ENCODE results near the gene MMD.
"Not testable (repeated sequence)": the region's sequence is repeated elsewhere in the genome, so short reads cannot be mapped to it uniquely, and the experiment has no call there.

Gene MMD

DNA sequence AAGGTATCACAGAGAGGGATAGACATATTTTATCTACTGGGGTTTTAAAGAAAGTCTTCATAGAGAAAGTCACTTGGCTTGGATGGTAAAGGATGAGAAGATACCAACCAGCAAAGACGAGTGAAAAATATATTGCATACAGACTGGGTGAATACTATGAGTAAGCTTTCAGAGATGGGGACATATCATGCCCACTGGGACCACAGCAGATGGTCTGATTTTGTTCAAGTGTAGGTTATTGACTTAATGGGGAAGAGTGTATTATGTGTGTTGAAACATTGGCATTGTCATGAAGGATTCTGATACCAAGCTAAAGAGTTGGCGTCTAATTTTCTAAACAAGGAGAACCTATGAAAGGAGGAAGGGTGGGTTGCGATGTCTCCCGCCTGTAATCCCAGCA lies 13.8 kb upstream of the MMD start:
- TF ChIP-seq, protein P1, sequence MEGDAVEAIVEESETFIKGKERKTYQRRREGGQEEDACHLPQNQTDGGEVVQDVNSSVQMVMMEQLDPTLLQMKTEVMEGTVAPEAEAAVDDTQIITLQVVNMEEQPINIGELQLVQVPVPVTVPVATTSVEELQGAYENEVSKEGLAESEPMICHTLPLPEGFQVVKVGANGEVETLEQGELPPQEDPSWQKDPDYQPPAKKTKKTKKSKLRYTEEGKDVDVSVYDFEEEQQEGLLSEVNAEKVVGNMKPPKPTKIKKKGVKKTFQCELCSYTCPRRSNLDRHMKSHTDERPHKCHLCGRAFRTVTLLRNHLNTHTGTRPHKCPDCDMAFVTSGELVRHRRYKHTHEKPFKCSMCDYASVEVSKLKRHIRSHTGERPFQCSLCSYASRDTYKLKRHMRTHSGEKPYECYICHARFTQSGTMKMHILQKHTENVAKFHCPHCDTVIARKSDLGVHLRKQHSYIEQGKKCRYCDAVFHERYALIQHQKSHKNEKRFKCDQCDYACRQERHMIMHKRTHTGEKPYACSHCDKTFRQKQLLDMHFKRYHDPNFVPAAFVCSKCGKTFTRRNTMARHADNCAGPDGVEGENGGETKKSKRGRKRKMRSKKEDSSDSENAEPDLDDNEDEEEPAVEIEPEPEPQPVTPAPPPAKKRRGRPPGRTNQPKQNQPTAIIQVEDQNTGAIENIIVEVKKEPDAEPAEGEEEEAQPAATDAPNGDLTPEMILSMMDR (IDR thresholded peaks at IDR 0.05) = no peak
- no peaks in the 10 kb centered on the region for H3K27me3 ChIP-seq
- intact Hi-C loops (cut with DNase I; ENCODE audit: low total_unique reads) = no loop called here
- H3K4me1 ChIP-seq = peaks cover 0 to 6% (median 0%) of the 10 kb centered on the region in 4 donors
- no peaks in the 10 kb centered on the region for H3K36me3 ChIP-seq
- H3K27ac ChIP-seq = no peak overlapping the region
- DNase-seq = no peak
- no peaks in the 10 kb centered on the region for H3K9me3 ChIP-seq
- H3K4me3 ChIP-seq = no peak overlapping the region

DNA sequence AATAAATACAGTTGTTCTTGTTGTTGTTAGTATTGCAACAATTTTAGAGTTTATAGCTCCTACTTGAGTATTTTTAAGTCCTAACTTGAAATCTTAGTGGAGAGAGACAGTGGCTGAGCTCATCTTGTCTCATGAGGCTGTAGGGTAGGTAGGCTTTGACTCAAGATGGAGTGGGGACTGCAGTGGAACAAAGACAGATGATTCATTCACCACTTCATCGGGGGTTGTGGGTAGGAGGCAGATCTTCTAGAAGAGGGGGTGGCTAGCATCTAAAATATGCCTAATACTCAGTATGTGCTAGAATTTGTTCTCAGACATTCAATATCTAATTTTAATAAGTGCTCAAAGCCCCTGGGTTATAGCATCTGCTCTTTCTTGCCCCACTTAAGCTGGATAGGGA lies 13.1 kb upstream of the MMD start:
- Histone ChIP-seq H3K27ac (no peak overlapping the region), H3K9me3 (no peaks in the 10 kb centered on the region), H3K4me1 (peaks cover 0 to 6% (median 0%) of the 10 kb centered on the region in 4 donors), H3K36me3 (no peaks in the 10 kb centered on the region), H3K27me3 (no peaks in the 10 kb centered on the region), H3K4me3 (no peak overlapping the region)
- TF ChIP-seq, protein P1 (IDR thresholded peaks at IDR 0.05) = no peak
- no peak for DNase-seq
- intact Hi-C loops (cut with DNase I; ENCODE audit: low total_unique reads) = no loop called here

DNA sequence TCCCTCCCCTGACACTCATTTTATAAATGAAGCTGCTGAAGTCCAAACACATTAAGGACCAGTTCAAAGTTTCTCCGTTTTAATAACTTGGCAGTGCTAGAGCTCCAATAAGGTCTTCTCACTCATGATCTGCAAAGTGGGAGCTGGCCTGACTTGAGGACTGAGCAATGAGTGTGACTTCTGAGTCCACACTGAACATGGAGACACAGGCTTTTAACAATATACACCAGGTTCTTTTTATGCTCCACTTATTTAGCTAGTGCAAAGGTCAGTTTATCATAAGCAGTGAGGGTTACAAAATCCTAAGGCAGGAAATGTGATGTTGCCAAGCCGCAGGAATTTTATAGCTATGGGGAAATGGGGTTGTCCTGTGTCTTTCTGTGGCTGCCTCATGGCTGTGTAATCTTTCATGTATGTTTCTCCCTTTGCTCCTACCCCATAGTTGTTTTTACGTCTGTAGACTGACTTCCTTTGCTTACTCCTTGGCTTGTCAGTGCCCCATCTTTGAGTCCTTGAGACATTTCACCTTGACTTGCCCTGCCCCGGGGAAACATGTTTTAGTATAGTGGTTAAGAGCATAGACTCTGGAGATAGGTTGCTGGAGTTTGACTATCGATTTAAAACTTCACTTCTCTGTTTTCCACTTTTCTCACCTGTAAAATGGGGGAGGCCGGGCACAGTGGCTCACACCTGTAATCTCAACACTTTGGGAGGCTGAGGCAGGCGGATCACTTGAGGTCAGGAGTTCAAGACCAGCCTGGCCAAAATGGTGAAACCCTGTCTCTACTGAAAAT lies 12.2 kb upstream of the MMD start:
- Histone ChIP-seq H3K4me3 (no peak overlapping the region), H3K27me3 (no peaks in the 10 kb centered on the region), H3K4me1 (peaks cover 0 to 6% (median 0%) of the 10 kb centered on the region in 4 donors), H3K9me3 (no peaks in the 10 kb centered on the region), H3K27ac (no peak overlapping the region), H3K36me3 (no peaks in the 10 kb centered on the region)
- intact Hi-C loops (cut with DNase I; ENCODE audit: low total_unique reads) = no loop called here
- TF ChIP-seq, protein P1 (IDR thresholded peaks at IDR 0.05) = no peak
- peak in 1 of 2 donors; percentile 34 for DNase-seq

DNA sequence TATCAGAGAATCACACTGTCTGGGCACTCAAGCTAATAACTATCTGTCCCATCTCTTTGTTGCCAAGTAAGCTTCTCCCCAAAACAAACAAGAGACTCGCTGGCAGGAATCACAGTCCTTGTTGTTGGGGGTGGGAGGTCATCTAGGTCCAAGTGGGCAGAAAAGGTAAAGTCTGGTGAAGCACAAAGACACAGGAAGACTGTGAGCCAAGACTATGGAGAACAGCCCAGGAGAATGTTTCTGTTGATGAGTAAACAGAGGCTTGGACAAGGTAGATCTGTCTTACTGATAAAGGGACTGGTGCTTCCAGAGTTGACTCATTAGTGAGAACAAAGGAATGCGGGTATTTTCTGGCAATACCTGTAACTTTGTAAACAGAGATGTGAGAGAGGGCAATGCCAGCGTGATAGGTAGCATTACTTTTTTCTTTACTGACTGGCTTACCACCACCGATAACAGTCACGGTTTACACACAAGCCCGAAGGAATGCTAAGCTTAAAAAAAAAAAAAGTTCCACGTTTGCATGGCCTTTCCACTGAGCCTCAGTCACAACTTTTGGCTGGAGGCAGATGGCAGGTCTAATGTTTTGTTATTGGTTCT lies 11.5 kb upstream of the MMD start:
- H3K4me3 ChIP-seq = no peak overlapping the region
- intact Hi-C loops (cut with DNase I; ENCODE audit: low total_unique reads) = no loop called here
- H3K27ac ChIP-seq = no peak overlapping the region
- peaks cover 0 to 6% (median 0%) of the 10 kb centered on the region in 4 donors for H3K4me1 ChIP-seq
- H3K27me3 ChIP-seq = peaks cover 0 to 3% of the 10 kb centered on the region in 2 donors
- H3K36me3 ChIP-seq = no peaks in the 10 kb centered on the region
- H3K9me3 ChIP-seq = no peaks in the 10 kb centered on the region
- DNase-seq = no peak
- TF ChIP-seq, protein P1 (IDR thresholded peaks at IDR 0.05) = no peak

DNA sequence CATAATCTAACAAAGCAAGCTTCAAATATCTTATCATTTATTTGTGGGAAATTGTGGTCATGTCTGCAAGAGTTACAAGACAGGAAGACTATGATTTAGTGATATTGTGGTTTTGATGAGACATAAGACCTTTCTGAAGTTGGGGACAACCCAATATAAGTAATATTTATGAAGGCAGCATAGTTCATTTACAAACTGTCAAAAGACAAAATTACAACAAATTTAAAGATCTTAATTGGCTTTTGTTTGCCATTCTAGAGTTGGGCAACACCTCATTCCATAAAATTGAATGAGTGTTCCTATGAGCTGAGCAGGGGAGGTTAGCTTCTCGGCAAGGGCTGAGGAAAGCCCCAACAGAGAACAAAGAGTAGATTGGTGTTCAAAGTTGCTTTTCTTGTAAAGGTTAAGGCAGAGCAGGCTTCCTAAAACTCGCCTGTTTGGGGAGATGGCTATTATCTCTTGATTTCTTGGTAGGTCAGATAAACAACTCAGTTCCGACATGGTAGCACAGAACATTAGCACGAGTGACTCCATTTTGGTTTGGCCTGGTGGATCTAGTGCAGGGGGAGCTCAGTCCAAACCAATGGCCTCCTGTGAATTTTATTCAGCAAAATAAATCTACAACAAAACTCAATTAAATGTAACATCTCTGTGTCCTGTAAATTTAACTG lies 10.9 kb upstream of the MMD start:
- peaks cover 0 to 7% of the 10 kb centered on the region in 2 donors for H3K27me3 ChIP-seq
- H3K4me1 ChIP-seq = peaks cover 0 to 6% (median 0%) of the 10 kb centered on the region in 4 donors
- DNase-seq = no peak
- no peaks in the 10 kb centered on the region for H3K9me3 ChIP-seq
- H3K4me3 ChIP-seq = no peak overlapping the region
- no peak overlapping the region for H3K27ac ChIP-seq
- TF ChIP-seq, protein P1 (IDR thresholded peaks at IDR 0.05) = no peak
- intact Hi-C loops (cut with DNase I; ENCODE audit: low total_unique reads) = no loop called here
- no peaks in the 10 kb centered on the region for H3K36me3 ChIP-seq

DNA sequence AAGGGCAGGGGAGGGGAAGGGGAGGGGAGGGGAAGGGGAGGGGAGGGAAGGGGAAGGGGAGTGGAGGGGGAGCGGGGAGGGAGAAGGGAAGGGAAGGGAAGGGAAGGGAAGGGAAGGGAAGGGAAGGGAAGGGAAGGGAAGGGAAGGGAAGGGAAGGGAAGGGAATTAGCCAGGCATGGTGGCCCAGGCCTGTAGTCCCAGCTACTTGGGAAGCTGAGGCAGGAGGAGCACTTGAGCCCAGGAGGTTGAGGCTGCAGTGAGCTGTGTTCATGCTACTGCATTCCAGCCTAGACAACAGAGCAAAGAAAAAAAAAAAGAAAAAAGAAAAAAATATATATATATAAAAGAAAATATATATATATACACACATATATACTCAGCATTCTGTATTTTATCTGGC lies 10.3 kb upstream of the MMD start:
- H3K4me3 ChIP-seq; H3K27me3 ChIP-seq; H3K27ac ChIP-seq; H3K4me1 ChIP-seq; intact Hi-C loops (cut with DNase I; ENCODE audit: low total_unique reads); H3K36me3 ChIP-seq; DNase-seq; H3K9me3 ChIP-seq: not testable (repeated sequence)

Data from tibial artery (tissue), 4 donors.